GM12892 (cell line): ENCODE data around the gene CHRNG.

Experiments used
- DNase-seq: peaks from one replicate; pipeline ENCODE4 v3.0.0; 2011; ENCODE audit not compliant: insufficient read length
- FAIRE-seq: peaks from 2 replicates; lab custom pipeline; 2011; peaks lifted over from hg19 to GRCh38; lab: Jason Lieb, UNC
- POLR2A ChIP-seq: IDR thresholded peaks from 2 replicates; pipeline ENCODE4 v1.6.1; 2011; ENCODE audit warnings: low read depth, low read length, control low read depth
- POLR2AphosphoS5 ChIP-seq: IDR thresholded peaks from 2 replicates; pipeline ENCODE4 v1.6.1; 2011; ENCODE audit warnings: low read depth, low read length, control low read depth
- TAF1 ChIP-seq: IDR thresholded peaks from 2 replicates; pipeline ENCODE4 v1.6.1; 2011; ENCODE audit warnings: low read depth, mild to moderate bottlenecking, control low read depth, low read length, borderline replicate concordance

The CHRNG gene

GRCh38 chr2:232533944-232534710 lies 5.4 kb upstream of the CHRNG start:
- no peak for FAIRE-seq

DNA sequence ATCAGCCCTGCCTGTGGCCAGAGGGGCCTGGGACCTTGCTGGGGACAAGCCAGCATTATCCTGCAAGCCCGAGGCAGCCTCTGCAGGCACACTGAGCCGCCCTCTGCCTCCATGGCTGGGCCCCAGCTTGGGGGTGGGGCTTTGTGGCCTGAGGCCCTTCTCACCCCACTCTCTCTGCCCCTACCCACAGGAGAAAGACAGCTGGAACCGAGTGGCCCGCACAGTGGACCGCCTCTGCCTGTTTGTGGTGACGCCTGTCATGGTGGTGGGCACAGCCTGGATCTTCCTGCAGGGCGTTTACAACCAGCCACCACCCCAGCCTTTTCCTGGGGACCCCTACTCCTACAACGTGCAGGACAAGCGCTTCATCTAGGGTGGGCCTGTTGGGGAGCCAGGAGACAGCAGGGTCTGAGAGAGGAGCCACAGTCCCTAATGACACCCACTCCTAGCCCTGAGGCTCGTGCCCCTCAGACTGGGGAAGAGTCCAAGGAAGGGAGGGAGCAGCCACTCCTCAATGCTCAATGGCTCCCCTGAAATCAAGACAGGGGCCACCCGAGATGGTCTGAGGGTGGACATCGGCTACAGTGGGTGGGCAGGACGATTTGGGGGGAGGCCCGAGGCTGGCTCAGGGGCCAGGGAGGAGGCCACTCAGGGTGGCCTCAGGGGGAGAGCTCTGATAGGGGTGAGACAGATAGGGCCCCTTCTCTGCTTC lies 4.4 kb upstream of the CHRNG start:
- TF ChIP-seq POLR2AphosphoS5, result no peak
- TF ChIP-seq POLR2A, result no peak
- TF ChIP-seq TAF1, result no peak
- DNase-seq (no peak), FAIRE-seq (no peak)

More at GRCh38 chr2:232533944-232534710, 5.4 kb upstream of the CHRNG start:
- TF ChIP-seq POLR2AphosphoS5, result no peak
- no peak for TF ChIP-seq TAF1
- no peak for TF ChIP-seq POLR2A
- no peak for DNase-seq

- TF ChIP-seq TAF1, result no peak
- no peak for TF ChIP-seq POLR2AphosphoS5
- TF ChIP-seq POLR2A, result no peak
- FAIRE-seq (no peak), DNase-seq (no peak)
These were observed 3.5 kb upstream of the CHRNG start for GRCh38 chr2:232535761-232536530.

DNA sequence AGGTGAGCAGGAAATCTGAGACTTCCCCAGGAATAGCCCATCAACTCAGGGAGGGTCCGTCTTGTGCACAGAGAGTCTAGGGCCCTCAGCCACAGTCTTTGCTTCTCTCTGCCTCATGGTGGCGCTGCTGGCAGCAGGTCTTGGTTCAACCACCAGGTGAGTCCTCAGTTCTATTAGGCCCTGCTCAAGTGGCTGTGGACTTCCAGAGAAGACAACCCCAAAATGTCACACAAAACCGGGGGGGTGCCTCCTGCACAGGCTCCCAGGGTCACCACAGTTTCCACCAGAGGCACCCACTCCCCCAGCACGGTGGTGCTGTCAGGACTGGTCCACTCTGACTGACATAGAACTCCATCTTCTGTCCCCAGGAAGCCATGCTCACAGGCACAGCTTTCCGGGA lies 2.4 kb upstream of the CHRNG start:
- TF ChIP-seq POLR2AphosphoS5 (no peak), POLR2A (no peak), TAF1 (no peak)
- DNase-seq (no peak), FAIRE-seq (no peak)

DNA sequence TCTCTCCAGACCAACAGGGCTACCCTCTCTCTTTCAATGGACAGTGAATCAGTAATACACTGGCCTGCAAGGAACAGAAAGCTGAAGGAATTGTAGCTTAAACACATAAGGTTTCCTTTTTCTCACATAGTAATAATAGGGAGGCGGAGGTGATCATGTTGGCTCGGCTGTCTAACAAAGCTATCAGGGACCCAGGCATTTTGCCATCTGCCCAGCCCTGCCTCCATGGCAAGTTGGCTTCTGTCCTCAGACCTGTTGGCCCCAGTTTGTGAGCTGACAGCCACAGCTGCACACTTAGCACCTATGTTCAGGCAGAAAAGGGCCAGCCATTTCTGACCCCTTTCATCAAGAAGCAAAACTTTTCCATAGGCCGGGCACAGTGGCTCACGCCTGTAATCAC lies 2.0 kb upstream of the CHRNG start:
- no peak for TF ChIP-seq POLR2A
- no peak for TF ChIP-seq POLR2AphosphoS5
- TF ChIP-seq TAF1, result no peak
- DNase-seq (no peak), FAIRE-seq (no peak)

GRCh38 chr2:232538671-232539070 lies 821 bp upstream of the CHRNG start:
- TF ChIP-seq POLR2A (no peak), POLR2AphosphoS5 (no peak)
- FAIRE-seq (no peak), DNase-seq (no peak)

GRCh38 chr2:232540441-232541041 lies 1.0 kb downstream of the CHRNG start:
- DNase-seq, result no peak
- FAIRE-seq, result no peak
- no peak for TF ChIP-seq TAF1
- 0 out of 2 replicates have a peak, but pooled peaks have one; percentile 19 for TF ChIP-seq POLR2AphosphoS5

DNA sequence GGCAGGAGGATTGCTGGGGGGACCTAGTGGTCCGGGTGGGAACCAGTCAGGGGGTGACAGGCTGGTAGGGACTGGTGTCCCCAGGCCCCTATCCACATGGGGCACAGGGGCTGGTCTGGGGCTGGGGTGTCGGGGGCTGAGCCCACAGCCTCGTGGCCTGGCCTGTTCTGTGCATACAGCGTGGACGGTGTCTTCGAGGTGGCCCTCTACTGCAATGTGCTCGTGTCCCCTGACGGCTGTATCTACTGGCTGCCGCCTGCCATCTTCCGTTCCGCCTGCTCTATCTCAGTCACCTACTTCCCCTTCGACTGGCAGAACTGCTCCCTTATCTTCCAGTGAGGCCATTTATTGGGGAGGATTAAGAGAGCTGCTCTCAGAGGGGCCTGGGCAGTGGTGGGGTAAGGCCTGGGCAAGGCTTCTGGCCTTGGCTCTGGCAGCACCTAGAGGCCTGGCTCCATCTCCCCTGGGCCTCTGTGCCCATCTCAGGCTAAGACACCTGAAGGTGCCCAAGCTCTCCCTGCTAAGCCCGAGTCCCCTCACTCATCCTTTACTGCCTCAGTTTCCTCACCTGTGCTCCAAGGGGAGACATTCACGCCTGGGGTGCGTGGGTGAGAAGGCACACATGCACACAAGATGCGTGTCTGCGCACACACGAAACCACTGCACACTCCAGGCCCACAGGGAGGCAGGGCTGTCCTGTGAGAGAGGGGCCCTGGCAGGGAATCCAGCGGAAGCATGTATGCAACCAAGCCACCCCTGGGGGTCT lies 1.9 kb downstream of the CHRNG start:
- peak; percentile 31 for DNase-seq
- no peak for FAIRE-seq
- TF ChIP-seq TAF1 (no peak), POLR2A (0 out of 2 replicates have a peak, but pooled peaks have one; percentile 3)

DNA sequence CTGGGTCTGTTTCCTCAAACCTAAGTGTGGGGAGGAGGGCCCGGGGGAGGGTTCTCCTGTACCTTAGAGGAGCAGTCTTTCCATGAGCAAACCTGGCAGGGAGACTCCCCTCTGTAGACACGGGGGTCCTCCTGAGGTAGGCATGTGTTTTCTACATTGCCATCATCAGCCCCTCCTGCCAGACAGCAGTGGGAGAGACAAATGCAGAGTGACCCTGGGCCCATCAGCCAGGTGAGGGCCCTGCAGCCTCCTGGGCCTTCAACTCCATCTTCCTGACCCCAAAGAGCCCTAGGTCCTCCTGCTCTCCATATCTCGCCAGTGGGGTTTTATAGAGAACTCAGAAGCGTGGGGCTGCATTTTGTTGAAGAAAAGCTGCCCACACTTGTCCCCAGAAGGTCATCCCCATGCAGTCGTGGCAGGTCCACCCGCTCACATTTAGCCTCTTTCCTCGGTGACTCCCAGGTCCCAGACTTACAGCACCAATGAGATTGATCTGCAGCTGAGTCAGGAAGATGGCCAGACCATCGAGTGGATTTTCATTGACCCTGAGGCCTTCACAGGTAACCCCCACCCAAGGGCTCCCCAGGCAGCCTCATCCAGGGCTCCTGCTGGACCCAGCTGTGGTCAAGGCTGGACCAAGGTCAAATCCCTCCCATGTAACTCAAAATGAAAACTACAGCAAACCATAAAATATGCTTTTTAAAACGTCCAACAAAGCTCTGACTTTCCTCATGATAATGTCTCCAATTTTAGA lies 2.6 kb downstream of the CHRNG start:
- no peak for DNase-seq
- TF ChIP-seq POLR2AphosphoS5, result no peak
- TF ChIP-seq POLR2A, result no peak
- no peak for TF ChIP-seq TAF1
- FAIRE-seq, result no peak

GRCh38 chr2:232542715-232543467 lies 3.4 kb downstream of the CHRNG start:
- DNase-seq, result no peak
- no peak for FAIRE-seq
- TF ChIP-seq POLR2AphosphoS5, result peak; percentile 58; the same call in 1 of the 2 replicates
- TF ChIP-seq POLR2A, result no peak
